ENCODE results near the gene NCAN.

NCAN gene

DNA sequence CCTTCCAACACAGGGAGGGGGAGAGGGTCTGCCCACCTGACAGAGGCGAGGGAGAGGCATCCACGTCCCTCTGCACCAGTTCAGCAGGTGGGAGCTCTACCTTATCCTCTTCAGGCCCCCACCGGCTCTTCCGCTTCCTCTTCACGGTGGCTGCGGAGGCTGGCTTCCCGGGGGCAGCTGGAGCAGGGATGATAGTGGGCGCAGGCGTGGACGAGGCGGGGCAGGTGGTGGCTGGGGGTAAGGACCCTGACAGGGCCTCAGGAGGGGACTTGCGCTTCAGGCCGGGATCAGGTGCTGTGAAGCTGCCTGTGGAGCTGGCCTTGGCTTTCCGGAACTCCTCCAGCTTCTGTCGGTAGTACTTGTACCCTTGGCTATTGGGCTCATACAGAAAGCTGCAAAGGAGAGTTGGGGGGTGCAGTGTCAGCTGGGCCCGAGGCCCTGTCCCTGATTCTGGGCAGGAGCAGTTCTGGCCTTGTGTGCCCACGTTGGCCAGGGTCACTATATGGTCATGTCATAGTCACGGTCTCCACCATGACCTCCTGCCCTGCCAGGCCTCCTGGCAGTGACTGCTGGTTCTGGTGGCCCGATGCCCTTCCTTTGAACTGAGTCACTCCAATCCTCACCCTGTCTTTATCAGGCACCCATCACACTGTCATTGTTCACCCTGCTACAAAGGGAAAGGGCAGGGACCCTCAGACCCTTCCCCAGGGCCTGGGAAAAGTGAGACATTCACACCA is 85.4 kb downstream of the NCAN start:
- H3K4me3 ChIP-seq (ENCODE audit: control insufficient read depth, low read depth, low read length): no peak overlapping the region
- TF ChIP-seq, protein P1, sequence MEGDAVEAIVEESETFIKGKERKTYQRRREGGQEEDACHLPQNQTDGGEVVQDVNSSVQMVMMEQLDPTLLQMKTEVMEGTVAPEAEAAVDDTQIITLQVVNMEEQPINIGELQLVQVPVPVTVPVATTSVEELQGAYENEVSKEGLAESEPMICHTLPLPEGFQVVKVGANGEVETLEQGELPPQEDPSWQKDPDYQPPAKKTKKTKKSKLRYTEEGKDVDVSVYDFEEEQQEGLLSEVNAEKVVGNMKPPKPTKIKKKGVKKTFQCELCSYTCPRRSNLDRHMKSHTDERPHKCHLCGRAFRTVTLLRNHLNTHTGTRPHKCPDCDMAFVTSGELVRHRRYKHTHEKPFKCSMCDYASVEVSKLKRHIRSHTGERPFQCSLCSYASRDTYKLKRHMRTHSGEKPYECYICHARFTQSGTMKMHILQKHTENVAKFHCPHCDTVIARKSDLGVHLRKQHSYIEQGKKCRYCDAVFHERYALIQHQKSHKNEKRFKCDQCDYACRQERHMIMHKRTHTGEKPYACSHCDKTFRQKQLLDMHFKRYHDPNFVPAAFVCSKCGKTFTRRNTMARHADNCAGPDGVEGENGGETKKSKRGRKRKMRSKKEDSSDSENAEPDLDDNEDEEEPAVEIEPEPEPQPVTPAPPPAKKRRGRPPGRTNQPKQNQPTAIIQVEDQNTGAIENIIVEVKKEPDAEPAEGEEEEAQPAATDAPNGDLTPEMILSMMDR (IDR thresholded peaks at IDR 0.05; ENCODE audit: control insufficient read depth, insufficient read depth, low read depth, low read length, missing control alignments): no peak

DNA sequence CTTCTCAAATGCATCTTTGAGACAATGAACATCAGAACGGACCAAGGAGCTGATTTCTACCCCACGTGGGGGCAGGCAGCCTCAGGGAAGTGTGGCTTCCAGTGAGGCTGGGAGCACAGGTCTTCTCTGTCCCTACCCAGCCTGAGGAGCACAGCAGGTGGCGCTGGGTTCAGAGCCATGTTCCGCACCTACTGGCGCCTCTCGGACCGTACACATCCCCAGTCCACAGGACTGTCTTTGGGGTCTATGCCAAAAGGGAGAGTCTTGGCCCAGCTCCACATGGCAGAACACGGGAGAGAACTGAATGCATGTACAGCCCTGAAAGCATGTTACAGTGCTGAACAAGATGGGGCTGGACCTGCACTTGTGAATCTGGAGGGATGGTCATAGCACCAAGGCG is 86.0 kb downstream of the NCAN start:
- DNase-seq (ENCODE audit: low read depth): no peak
- no peak overlapping the region for H3K4me3 ChIP-seq (ENCODE audit: control insufficient read depth, low read depth, low read length)
- TF ChIP-seq, protein P1 (IDR thresholded peaks at IDR 0.05; ENCODE audit: control insufficient read depth, insufficient read depth, low read depth, low read length, missing control alignments): no peak

More for the DNA sequence above, 85.4 kb downstream of the NCAN start:
- DNase-seq (ENCODE audit: low read depth): no peak

- TF ChIP-seq, protein P1 (IDR thresholded peaks at IDR 0.05; ENCODE audit: control insufficient read depth, insufficient read depth, low read depth, low read length, missing control alignments): no peak
- DNase-seq (ENCODE audit: low read depth): no peak
- no peak overlapping the region for H3K4me3 ChIP-seq (ENCODE audit: control insufficient read depth, low read depth, low read length)
Measured at GRCh38 chr19:19300613-19301012, 88.9 kb downstream of the NCAN start.
